SH-SY5Y (cell line): ENCODE measurements around the gene GABARAP.

ENCODE experiments used
- GATA2 ChIP-seq: IDR thresholded peaks from 2 replicates; pipeline ENCODE4 v1.6.1; 2011; ENCODE audit warnings: mild to moderate bottlenecking, low read depth, low read length
- GATA3 ChIP-seq: IDR thresholded peaks from 2 replicates; pipeline ENCODE4 v1.6.1; 2011; ENCODE audit warnings: low read depth, mild to moderate bottlenecking, low read length, moderate library complexity

GRCh38 chr17:7258731-7259554 lies 16.7 kb upstream of the GABARAP start:
- TF ChIP-seq GATA3: no peak
- no peak for TF ChIP-seq GATA2
